ENCODE measurements around the gene STRN4.
"Not testable (repeated sequence)": the region's sequence is repeated elsewhere in the genome, so short reads cannot be mapped to it uniquely, and the experiment has no call there.

The STRN4 gene

GRCh38 chr19:46772170-46773017 is 26.1 kb upstream of the STRN4 start:
- DNase-seq: no peak

- not testable (repeated sequence) for DNase-seq
Measured at GRCh38 chr19:46768746-46769145, 22.5 kb upstream of the STRN4 start.

- peak; percentile 67 for DNase-seq
Measured at GRCh38 chr19:46766569-46767317, 20.5 kb upstream of the STRN4 start.

- no peak for DNase-seq
Measured at GRCh38 chr19:46764817-46765291, 18.6 kb upstream of the STRN4 start.

GRCh38 chr19:46762245-46762890 is 16.1 kb upstream of the STRN4 start:
- DNase-seq: no peak

- DNase-seq: no peak
Measured at GRCh38 chr19:46761418-46761831, 15.2 kb upstream of the STRN4 start.

- DNase-seq: not testable (repeated sequence)
Measured at GRCh38 chr19:46760897-46761296, 14.6 kb upstream of the STRN4 start.

- DNase-seq: no peak
Measured at GRCh38 chr19:46760363-46760762, 14.1 kb upstream of the STRN4 start.

GRCh38 chr19:46759817-46760333 is 13.6 kb upstream of the STRN4 start:
- DNase-seq: no peak

GRCh38 chr19:46759206-46759605 is 13.0 kb upstream of the STRN4 start:
- DNase-seq: no peak

- no peak for DNase-seq
Measured at GRCh38 chr19:46756544-46756888, 10.3 kb upstream of the STRN4 start.

GRCh38 chr19:46755853-46756543 is 9.7 kb upstream of the STRN4 start:
- no peak for DNase-seq

GRCh38 chr19:46755077-46755852 is 9.0 kb upstream of the STRN4 start:
- DNase-seq: no peak

GRCh38 chr19:46753420-46754155 is 7.3 kb upstream of the STRN4 start:
- DNase-seq: peak; percentile 62

- peak; percentile 73 for DNase-seq
Measured at GRCh38 chr19:46748325-46749109, 2.3 kb upstream of the STRN4 start.

GRCh38 chr19:46745521-46746280 is 549 bp downstream of the STRN4 start, which contains the start of gene FKRP:
FKRP (plus strand) TSS chr19:46746057; CDS start chr19:46755451, 9,394 bp downstream.
- no peak for DNase-seq

GRCh38 chr19:46745030-46745429 is 1.2 kb downstream of the STRN4 start:
- no peak for DNase-seq

- no peak for DNase-seq
Measured at GRCh38 chr19:46744005-46744691, 2.1 kb downstream of the STRN4 start.

All from stimulated activated CD4-positive, alpha-beta T cell treated with anti-CD3 and anti-CD28 coated beads, Interleukin-1b, Interleukin-23, amount 100 ng/mL, for 48 hours (primary cell).